Smooth muscle cell of the brain vasculature (primary cell): Measurements from ENCODE around the gene ETDC.

Source experiments
- DNase-seq: peaks from one replicate; pipeline ENCODE4 v3.0.0-alpha.2; 2012; ENCODE audit warnings: low read depth, low spot score

The ETDC gene

DNA sequence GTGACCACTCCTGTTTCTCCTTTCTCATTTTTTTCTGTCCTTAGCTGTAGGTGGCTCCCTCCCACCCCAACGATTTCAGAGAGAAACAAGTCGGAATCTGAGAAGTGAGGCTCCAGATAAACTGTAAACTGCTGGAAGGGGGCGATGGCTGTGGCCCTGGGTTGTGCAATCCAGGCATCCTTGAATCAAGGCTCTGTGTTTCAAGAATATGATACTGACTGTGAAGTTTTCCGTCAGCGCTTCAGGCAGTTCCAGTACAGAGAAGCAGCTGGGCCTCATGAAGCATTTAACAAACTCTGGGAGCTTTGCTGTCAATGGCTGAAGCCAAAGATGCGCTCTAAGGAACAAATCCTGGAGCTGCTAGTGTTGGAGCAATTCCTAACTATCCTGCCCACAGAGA, 37.7 kb downstream of the ETDC start:
- no peak for DNase-seq

DNA sequence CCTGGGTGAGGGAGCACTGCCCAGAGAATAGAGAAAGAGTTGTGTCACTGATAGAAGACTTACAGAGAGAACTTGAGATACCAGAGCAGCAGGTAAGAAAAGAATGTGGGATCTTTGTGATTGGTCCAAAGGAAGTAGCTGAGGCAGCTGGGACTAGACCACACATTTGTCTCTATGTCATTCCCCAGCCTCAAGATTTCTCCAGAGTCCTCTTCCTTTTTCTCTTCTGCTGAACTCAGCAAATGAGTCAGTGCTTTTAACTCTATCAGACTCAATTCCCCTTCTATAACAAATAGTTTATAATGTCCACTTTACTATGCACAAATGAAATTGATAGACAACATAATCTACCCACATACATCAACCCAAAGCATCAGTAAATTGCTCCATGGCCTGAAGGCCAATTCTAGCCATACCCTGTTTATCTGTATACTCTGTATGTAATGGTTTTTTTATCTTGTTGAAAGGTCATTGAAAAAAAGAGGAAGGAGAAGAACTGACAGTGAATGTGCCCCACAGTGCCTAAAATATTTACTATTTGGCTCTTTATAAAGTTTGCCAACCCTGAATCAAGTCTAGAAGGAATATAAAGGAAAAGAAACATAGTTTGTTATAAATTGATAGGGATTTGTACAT, 38.2 kb downstream of the ETDC start:
- DNase-seq, result no peak

DNA sequence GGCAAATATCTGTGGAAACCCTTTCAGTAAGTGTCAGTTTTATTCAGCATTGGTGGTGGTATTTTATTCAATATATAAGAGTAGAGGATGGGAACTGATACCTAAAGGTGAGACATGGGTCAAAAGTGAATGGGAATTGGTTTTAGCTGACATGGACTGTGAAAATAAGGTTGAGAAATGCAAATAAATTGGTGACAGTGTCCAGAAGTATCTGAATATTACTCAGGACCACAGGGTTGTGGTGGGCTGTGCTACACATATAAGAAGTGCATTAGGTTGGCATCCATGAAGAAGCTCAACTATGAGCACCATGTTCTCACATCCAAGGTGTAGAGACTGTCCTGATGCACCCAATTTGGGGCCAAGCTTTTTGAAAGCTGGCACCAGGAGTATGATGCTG, 45.0 kb downstream of the ETDC start:
- no peak for DNase-seq
